Measurements from ENCODE around the gene MTSS2.

The MTSS2 gene

DNA sequence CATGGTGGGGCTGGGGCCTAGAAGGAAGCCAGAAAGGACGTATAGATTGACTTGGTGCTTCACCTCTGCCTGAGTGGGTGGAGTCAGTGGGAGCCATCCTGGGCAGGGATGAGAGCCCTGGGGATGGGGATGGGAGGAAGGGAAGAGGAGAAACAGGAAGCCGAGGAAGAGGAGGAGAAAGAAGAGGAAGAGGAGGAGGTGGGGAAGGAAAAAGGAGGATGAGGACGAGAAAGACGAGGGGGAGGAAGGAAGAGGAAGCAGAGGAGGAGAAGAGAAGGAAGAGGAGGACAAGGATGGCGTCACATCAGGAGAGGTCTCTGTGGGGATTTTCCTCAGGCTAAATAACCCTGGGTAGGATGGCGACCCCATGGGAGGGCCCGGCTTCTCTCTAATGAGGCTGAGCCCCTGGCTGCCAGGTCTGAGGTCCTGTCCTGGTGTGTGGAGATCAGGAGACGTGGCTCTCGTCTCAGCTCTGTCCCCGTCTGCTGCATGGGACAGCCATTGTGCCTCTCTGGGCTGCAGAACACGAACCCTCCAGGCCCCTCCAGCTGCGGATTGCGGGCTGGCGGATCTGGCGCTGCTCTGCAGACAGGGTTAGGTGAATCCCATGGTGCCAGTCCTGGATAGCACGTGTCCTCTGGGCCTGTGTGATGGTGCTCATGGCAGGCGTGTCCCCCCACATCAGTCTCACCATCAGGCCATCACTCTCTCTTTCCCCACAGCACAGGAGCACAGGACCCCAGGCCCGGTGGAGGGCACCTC is 35.5 kb upstream of the MTSS2 start:
- Mint-ChIP-seq H3K27ac (no peak overlapping the region), H3K36me3 (ENCODE audit: low read depth) (peaks cover 6% of the 10 kb centered on the region)

DNA sequence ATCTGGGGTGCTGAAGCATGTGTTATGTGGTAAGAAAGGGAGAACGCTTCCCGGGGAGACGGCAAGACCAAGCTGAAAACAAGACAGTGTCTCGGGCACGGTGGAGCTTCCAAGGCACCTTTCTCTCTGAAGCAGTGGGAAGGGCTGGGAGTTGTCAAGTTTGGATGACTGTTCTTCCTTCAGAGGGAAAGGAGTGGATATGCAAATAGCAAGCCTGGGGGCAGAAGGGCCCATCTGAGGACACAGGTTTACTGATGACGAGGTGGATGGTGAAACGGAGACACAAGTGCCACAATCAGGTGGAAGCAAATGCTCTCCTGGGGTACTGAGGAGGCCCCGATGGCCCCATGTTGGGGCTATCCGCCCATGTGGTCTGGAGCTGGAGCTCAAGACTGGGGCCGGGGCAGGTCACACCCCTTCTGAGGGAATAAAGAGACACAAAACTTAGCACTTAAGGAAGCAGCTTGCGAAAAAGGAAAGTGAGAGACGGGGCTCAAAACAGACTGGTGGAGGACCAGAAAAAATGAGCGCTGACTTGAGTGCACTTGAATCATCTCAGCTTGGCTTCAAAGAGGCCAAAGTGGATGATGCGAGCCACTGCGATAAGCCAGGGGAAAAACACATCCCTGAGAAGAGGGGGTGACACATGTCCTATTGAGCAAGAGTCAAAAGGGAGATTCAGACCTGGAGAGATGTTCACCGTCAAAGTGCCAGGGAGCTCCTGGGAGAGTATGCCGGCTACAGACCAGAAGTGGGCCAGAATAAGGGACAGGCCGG is 34.8 kb upstream of the MTSS2 start:
- Mint-ChIP-seq H3K4me3 (no peak overlapping the region), H3K27me3 (ENCODE audit: low read depth) (no peaks in the 10 kb centered on the region), H3K27ac (no peak overlapping the region), H3K9me3 (no peaks in the 10 kb centered on the region), H3K4me1 (ENCODE audit: low read depth) (peaks cover 1% of the 10 kb centered on the region), H3K36me3 (ENCODE audit: low read depth) (peaks cover 6% of the 10 kb centered on the region)

More for the DNA sequence above, 35.5 kb upstream of the MTSS2 start:
- peaks cover 1% of the 10 kb centered on the region for H3K4me1 Mint-ChIP-seq (ENCODE audit: low read depth)
- no peaks in the 10 kb centered on the region for H3K27me3 Mint-ChIP-seq (ENCODE audit: low read depth)
- no peak overlapping the region for H3K4me3 Mint-ChIP-seq
- no peaks in the 10 kb centered on the region for H3K9me3 Mint-ChIP-seq

DNA sequence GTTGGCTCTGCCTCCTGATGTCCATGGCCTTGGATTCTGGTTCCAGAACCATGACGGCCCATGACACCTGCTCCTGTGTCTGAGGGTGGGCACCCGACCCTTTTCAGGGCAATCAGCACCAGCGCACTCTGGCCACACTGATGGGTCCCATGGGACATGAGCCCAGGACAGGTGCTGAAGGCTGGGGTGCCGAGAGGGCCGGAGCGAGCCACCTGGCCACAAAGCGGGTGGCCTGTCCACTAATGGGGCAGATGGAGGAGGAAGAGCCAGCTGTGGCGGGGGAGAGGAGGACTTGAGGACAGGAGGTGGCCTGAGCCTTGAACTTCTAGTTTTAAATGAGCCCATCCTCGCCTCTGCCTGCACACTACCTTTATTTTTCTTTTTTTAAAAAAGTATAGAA is 31.2 kb upstream of the MTSS2 start:
- H3K27ac Mint-ChIP-seq, result no peak overlapping the region
- no peak overlapping the region for H3K4me3 Mint-ChIP-seq
- H3K9me3 Mint-ChIP-seq, result no peaks in the 10 kb centered on the region
- H3K4me1 Mint-ChIP-seq (ENCODE audit: low read depth), result peaks cover 1% of the 10 kb centered on the region
- H3K27me3 Mint-ChIP-seq (ENCODE audit: low read depth), result no peaks in the 10 kb centered on the region
- peaks cover 6% of the 10 kb centered on the region for H3K36me3 Mint-ChIP-seq (ENCODE audit: low read depth)

DNA sequence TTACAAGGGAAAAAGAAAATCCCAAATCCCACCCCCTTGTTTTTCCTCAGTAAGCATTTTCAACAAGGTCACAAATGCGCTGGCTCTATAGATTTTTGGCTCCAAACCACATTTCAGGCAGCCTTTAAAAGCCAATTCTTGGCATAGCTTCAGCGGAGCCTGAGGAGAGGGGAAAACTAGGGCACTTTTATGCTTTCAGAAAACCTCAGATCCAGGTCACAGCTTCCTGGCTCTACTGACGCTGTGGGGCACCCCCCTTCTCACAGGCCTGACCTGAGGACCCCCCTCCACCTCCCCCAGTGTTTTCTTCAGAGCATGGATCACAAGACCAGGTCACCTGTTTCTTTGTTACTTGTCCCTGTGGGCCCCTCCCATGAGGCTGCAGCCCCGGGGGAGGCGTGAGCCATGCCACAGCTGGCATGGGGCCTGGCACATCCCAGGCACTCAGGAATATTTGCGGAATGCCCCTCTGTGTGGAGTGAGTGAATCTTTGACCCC is 30.1 kb upstream of the MTSS2 start:
- Mint-ChIP-seq H3K9me3 (no peaks in the 10 kb centered on the region), H3K27me3 (ENCODE audit: low read depth) (no peaks in the 10 kb centered on the region), H3K36me3 (ENCODE audit: low read depth) (peaks cover 4% of the 10 kb centered on the region), H3K4me3 (no peak overlapping the region), H3K27ac (no peak overlapping the region), H3K4me1 (ENCODE audit: low read depth) (peaks cover 1% of the 10 kb centered on the region)

DNA sequence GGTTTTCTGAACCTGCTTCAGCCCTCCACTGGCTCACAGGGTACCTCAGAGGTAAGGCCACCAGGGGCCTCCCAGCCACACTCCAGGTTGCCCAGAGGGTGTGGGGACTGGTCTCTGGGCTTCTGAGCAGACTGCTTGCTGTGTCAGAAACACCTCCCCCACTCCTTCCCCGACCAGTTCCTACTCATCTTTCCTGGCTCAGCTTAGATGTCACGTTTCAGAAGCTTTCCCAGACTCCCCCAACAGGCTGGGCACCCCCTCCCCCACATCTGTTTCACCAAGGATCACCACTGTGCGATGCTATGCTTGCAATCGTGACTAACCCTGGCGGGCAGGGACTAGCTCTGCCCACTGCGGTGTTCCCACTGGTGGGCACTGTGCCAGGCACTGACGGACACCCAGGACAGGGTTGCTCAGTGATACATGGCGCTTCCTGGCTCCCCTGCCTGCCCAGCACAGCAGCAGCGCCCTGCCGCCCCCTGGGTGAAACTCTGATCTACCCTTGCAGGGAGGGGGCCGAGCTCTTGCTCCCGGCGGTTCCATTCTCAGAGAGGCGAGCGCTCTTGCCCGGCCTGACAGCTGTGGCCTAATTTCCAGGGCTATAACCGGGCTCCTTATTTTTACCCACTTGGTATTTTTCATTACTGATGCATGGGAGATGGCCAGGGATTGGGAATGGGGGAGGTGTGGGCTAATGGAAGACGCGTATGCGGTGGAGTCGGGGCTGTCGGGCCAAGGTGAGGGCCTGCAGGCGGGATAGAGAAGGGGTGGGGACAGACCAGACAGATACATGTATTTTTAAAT is 29.4 kb upstream of the MTSS2 start:
- no peaks in the 10 kb centered on the region for H3K27me3 Mint-ChIP-seq (ENCODE audit: low read depth)
- peaks cover 1% of the 10 kb centered on the region for H3K4me1 Mint-ChIP-seq (ENCODE audit: low read depth)
- H3K36me3 Mint-ChIP-seq (ENCODE audit: low read depth), result peaks cover 1% of the 10 kb centered on the region
- H3K4me3 Mint-ChIP-seq, result no peak overlapping the region
- H3K9me3 Mint-ChIP-seq, result no peaks in the 10 kb centered on the region
- H3K27ac Mint-ChIP-seq, result no peak overlapping the region

DNA sequence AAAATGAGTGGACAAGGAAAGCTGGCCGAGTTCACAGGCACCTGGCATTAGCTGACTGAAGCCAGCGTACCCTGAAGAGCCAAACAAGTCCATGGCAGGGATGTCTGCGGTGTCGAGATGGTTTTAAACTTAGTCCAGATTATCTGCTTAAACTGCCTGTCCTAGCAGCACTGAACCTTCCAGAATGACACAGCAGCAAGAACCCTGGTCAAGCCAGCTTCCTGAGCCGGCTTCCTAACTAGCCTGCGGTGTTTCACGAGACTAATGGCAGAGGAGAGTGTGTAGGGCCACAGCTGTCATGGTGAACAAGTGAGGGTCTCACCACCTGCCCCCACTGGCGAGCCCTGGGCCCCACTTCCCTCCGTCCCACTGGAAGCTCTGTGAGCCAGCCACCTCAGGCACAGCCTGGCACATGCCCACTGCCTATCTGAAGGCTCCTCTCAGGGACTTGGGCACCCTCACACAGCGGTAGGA is 28.8 kb upstream of the MTSS2 start:
- Mint-ChIP-seq H3K4me1 (ENCODE audit: low read depth) (no peaks in the 10 kb centered on the region), H3K27me3 (ENCODE audit: low read depth) (no peaks in the 10 kb centered on the region), H3K27ac (no peak overlapping the region), H3K9me3 (no peaks in the 10 kb centered on the region), H3K36me3 (ENCODE audit: low read depth) (no peaks in the 10 kb centered on the region), H3K4me3 (no peak overlapping the region)

DNA sequence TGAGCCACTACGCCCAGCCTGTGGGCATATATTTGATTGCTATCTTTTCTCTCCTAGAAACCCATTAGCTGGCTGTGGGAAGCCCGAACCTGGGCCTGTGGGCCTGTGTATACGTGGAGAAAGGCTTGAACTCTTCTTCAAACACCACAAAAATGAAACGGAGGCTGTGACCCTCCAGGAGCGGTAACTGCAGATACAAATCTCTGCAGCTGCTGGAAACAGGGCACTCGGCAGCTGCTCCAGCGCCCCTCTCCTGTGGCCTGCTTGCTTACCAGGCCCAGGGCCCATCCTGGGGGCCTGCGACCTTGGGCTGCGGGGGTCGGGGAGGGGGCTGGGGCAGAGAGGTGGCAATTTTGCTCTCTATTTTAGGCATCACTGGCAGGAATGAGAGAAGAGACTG is 28.0 kb upstream of the MTSS2 start:
- no peaks in the 10 kb centered on the region for H3K4me1 Mint-ChIP-seq (ENCODE audit: low read depth)
- H3K9me3 Mint-ChIP-seq, result no peaks in the 10 kb centered on the region
- H3K36me3 Mint-ChIP-seq (ENCODE audit: low read depth), result no peaks in the 10 kb centered on the region
- H3K27me3 Mint-ChIP-seq (ENCODE audit: low read depth), result no peaks in the 10 kb centered on the region
- H3K4me3 Mint-ChIP-seq, result no peak overlapping the region
- H3K27ac Mint-ChIP-seq, result no peak overlapping the region

- Mint-ChIP-seq H3K4me3 (no peak overlapping the region), H3K9me3 (no peaks in the 10 kb centered on the region), H3K36me3 (ENCODE audit: low read depth) (no peaks in the 10 kb centered on the region), H3K27ac (no peak overlapping the region), H3K4me1 (ENCODE audit: low read depth) (no peaks in the 10 kb centered on the region), H3K27me3 (ENCODE audit: low read depth) (no peaks in the 10 kb centered on the region)
These were observed 27.5 kb upstream of the MTSS2 start for GRCh38 chr16:70713342-70713741.

GRCh38 chr16:70712942-70713341 is 27.1 kb upstream of the MTSS2 start:
- Mint-ChIP-seq H3K36me3 (ENCODE audit: low read depth) (no peaks in the 10 kb centered on the region), H3K27me3 (ENCODE audit: low read depth) (no peaks in the 10 kb centered on the region), H3K4me1 (ENCODE audit: low read depth) (no peaks in the 10 kb centered on the region), H3K9me3 (no peaks in the 10 kb centered on the region), H3K4me3 (no peak overlapping the region), H3K27ac (no peak overlapping the region)

- Mint-ChIP-seq H3K4me3 (no peak overlapping the region), H3K27me3 (ENCODE audit: low read depth) (no peaks in the 10 kb centered on the region), H3K36me3 (ENCODE audit: low read depth) (no peaks in the 10 kb centered on the region), H3K9me3 (no peaks in the 10 kb centered on the region), H3K4me1 (ENCODE audit: low read depth) (no peaks in the 10 kb centered on the region), H3K27ac (no peak overlapping the region)
These were observed 26.5 kb upstream of the MTSS2 start for GRCh38 chr16:70712359-70712758.

DNA sequence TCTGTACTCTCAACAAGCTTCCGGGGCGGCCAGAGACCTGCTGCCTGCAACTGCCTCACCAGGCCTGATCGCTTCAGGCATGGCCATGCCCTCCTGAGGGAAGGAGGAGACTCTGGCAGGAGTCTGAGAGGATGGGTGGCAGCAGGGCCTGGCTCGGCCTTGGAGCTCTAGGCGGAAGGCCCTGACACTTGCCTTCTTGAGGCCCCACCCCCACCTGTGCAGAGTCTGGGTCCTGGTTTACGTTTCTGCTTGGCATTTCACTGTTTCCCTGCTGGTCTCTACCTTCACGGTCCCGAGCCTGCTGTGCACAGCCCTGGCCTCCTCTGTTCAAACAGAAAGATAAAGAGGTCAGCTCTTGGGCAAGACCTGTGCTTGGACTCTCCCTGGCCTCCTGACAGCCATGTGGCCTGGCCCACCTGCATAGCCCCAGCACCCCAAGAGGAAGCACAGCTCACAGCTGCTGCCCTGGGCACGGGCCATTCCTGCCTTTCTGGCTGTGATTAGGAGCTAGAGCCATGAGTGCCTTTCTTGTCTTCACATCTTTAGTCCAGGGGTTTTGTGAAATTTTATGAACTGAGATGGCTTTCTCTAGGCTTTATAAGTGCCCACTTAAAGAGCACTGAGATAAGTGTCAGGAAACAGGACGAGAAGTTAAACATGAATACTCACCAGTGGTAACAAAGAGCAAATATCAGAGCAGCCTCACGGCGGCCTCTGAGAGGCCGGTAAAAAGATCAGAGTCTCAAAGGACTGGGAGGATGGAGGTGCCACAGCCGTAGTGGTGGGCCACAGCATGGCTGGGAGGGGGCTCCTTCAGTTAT is 25.6 kb upstream of the MTSS2 start:
- Mint-ChIP-seq H3K27ac (no peak overlapping the region), H3K4me1 (ENCODE audit: low read depth) (no peaks in the 10 kb centered on the region), H3K36me3 (ENCODE audit: low read depth) (no peaks in the 10 kb centered on the region), H3K4me3 (no peak overlapping the region), H3K9me3 (no peaks in the 10 kb centered on the region), H3K27me3 (ENCODE audit: low read depth) (no peaks in the 10 kb centered on the region)

DNA sequence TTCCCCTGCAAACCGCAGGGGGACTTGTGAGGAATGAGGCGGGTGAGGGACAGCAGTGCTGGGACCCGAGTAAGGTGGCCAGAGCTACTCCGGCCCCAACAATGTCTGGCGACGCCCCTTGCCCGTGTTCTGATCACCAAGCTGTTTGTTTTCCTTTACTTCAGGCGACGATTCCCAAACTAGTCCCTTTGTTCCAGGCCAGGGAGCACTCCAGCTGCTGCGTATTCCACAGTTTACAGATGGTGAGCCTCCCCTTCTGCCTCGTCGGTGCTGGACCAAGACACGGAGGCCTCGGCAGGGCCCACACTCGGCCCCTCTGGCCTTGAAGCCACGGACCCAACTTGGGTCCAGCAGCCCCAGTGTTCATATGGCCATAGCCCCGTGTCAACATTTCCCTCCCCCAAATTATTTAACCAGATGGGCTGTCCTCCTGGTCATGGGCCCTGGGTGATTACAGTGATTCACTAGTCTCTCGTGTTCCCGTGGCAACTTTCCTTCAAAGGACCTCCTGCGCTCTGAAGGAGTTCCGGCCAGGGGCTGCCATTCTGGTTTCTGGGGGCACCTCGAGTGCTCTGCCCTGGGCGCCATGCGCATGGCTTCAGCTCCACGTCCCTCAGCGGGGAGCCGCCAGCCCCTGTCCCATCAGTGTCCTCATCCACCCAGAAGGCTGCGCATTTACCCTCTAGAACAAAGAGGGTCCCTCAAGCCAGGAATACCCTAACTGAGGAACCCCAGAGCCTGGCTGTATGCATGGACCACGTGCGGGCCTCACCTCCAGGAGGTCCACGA is 24.8 kb upstream of the MTSS2 start:
- H3K4me1 Mint-ChIP-seq (ENCODE audit: low read depth), result no peaks in the 10 kb centered on the region
- H3K27me3 Mint-ChIP-seq (ENCODE audit: low read depth), result no peaks in the 10 kb centered on the region
- no peak overlapping the region for H3K4me3 Mint-ChIP-seq
- no peak overlapping the region for H3K27ac Mint-ChIP-seq
- no peaks in the 10 kb centered on the region for H3K36me3 Mint-ChIP-seq (ENCODE audit: low read depth)
- H3K9me3 Mint-ChIP-seq, result no peaks in the 10 kb centered on the region

DNA sequence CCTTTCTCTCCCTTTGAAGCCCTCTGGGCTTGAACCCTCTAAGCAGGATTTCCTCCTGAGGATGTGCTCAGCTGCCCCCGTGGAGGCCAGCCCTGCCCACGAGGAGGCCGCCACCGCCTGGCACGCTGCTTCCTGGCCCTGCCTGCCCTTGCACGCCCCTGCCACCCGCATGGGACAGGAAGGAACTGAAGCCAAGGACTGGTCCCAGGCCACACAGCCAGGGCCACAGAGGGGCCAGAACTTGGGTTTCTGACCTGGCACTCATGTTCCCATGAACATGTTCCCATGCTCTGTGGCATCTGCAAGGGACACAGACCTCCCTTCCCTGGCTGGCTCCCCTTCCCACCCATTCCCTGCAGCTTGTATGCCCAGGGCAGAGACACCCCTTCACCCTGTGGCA is 24.1 kb upstream of the MTSS2 start:
- H3K27ac Mint-ChIP-seq, result no peak overlapping the region
- H3K4me3 Mint-ChIP-seq, result no peak overlapping the region
- no peaks in the 10 kb centered on the region for H3K9me3 Mint-ChIP-seq
- H3K4me1 Mint-ChIP-seq (ENCODE audit: low read depth), result no peaks in the 10 kb centered on the region
- H3K36me3 Mint-ChIP-seq (ENCODE audit: low read depth), result no peaks in the 10 kb centered on the region
- no peaks in the 10 kb centered on the region for H3K27me3 Mint-ChIP-seq (ENCODE audit: low read depth)

Data from T-helper 1 cell treated with Interleukin-12 subunit alpha and Interleukin-12 subunit beta and Interleukin-4 antibody, amounts not matched to agents 30 μg/mL and 1 μg/mL, for 36 hours (primary cell).